KG1 (cell line): ENCODE data around the gene EMILIN2.
A peak's percentile ranks its signal among the peaks of the same experiment; 100 is the strongest.

ENCODE experiments used
- DNase-seq: peaks from one replicate; lab custom pipeline; 2025; lab: John Stamatoyannopoulos, UW

Gene EMILIN2

GRCh38 chr18:2878656-2879330 is 32.0 kb downstream of the EMILIN2 start:
- DNase-seq, result no peak

- DNase-seq, result no peak
Observed at GRCh38 chr18:2879889-2880288, 33.1 kb downstream of the EMILIN2 start.

DNA sequence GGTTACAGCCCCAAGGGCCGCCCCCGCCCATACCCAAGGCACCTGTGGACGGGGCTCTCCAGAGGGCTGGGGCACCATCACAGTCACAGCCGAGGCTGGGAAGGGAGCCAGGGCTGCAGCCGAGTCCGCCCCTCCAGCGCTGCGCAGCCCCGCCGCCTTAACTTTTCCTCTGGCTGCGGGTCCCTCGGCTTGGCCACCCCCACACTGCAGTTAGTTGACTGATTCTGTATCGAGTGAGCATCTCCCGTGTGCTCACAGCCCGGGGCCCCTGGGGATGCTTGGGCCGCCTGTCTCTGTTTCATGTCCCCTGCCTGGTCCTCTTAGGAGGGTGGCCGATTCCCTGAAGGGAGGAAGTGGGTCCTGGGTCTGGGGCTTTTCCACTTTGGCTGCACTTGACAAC is 33.7 kb downstream of the EMILIN2 start:
- DNase-seq, result no peak

DNA sequence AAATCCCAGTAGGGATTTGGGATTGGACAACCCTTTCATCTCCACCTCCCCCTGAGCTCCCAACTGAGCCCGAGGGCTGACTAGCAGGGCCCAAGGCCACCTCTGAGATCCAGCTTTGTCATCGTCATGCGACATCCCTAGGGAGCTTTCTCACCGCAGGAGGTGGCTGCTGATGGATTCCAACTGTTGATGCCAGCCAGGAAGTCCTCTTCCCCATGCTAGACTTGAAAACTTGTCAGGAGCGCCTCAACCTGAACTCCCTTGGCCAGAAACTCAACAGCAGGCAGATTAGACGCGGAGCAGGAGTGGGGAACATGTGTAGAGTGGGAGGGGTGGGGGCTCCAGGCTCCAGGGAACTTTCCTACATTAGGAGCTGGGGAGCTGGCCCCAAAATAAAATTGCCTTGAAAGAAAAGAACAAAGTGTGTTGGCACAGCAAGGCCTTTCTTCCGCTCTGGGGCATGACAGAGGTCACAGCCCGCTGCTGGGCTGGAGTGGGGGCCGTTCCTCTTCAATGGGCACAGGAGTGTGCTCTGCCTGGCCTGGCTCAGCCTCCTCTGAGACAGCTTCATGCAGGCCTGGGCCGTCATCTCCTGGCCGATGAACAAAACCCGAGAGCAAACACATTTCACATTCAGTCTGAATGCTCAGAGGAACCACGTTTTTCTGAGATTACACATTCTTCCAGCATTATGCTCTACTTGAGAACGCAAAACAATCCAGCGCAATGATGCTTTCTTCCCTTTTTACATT is 34.5 kb downstream of the EMILIN2 start:
- DNase-seq, result no peak

GRCh38 chr18:2881840-2882195 is 35.0 kb downstream of the EMILIN2 start:
- no peak for DNase-seq

GRCh38 chr18:2882201-2882600 is 35.4 kb downstream of the EMILIN2 start:
- DNase-seq, result no peak

- DNase-seq, result peak; percentile 35
Observed at GRCh38 chr18:2883076-2883735, 36.4 kb downstream of the EMILIN2 start.

DNA sequence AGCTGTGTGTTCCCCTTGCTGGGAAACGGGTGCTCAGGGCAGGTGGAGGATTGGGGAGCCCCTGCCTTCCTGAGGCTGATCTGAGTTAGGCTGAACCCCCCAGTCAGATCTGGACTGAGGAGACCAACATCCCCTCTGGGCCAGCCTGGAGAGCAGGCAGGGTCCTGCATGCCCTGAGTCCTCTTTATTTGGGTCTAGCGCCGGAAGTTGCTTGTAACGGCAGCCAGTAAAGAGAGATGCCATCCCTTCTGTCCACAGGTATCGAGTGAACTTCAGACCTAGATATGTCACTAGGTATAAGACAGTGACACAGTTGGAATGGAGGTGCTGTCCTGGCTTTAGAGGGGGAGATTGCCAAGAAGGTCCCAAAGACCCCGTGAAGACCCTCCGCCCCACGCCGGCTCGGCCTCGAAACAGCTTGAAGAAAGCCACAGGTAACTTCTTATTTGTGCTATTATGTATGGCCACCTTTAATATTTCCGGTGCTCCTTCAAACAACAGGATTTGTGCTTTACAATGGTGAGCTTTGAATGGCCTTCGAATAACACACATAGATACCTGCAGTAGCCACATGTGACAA is 38.0 kb downstream of the EMILIN2 start:
- DNase-seq, result no peak

GRCh38 chr18:2887470-2887869 is 40.7 kb downstream of the EMILIN2 start:
- no peak for DNase-seq

DNA sequence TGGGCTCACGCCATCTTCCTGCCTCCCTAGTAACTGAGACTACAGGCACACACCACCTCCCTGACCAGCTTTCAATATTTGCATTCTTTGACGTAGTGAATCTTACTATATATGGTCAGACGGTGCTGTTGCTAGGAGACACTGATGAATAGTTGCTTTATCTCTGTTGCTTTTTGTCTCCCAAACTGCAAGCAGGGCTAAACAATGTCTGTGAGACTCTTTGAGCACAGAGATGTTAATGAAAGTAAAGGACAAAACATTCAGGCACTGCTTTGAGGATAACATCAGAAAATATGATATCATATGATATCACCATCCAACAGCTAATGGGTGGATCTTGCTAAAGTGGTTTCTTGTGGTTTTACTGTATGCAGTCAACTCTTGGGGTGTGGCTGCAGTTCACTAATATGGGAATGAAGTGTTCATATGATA is 43.0 kb downstream of the EMILIN2 start:
- DNase-seq, result no peak

- DNase-seq, result no peak
Observed at GRCh38 chr18:2890606-2891005, 43.8 kb downstream of the EMILIN2 start.

DNA sequence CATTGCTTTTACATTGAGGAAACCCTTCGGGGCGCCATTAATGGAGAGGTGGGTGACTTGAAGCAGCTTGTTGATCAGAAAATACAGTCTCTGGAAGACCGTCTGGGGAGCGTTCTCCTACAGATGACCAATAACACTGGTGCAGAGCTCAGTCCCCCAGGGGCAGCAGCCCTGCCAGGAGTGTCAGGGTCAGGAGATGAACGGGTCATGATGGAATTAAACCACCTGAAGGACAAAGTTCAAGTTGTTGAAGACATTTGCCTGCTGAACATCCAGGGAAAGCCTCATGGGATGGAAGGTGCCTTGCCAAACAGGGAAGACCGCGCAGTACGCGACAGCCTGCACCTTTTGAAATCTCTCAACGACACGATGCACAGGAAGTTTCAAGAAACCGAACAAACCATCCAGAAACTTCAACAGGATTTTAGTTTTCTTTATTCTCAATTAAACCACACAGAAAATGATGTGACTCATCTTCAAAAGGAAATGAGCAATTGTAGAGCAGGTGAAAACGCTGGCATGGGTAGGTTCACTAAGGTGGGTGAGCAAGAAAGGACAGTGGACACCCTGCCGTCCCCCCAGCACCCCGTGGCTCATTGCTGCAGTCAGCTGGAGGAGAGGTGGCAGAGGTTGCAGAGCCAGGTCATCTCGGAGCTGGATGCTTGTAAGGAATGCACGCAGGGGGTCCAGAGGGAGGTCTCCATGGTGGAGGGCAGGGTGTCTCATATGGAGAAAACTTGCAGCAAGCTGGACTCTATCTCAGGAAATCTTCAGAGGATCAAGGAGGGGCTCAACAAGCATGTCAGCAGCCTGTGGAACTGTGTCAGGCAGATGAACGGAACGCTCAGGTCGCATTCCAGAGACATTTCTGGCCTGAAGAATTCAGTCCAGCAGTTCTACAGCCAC is 45.0 kb downstream of the EMILIN2 start:
- DNase-seq, result no peak

- no peak for DNase-seq
Observed at GRCh38 chr18:2893056-2893455, 46.2 kb downstream of the EMILIN2 start.

DNA sequence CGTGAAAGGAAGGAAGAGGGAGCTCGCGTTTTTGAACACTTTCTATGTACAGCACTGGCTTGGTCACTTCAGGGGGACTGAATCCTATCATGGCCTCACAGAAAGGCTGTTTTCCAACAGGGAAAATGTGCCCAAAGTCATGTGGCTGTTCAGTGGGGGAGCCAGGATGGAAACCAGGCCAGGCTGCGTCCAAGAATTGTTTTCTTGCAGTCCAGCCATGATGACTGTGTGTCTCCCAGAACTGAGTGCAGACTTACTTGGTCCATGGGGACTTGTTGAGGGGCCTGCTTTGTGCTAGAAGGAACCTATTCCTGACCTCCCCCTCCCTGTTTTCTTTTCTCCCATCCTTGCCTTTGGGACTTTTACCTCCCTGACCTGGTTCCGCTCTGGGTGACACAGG is 46.9 kb downstream of the EMILIN2 start:
- no peak for DNase-seq

DNA sequence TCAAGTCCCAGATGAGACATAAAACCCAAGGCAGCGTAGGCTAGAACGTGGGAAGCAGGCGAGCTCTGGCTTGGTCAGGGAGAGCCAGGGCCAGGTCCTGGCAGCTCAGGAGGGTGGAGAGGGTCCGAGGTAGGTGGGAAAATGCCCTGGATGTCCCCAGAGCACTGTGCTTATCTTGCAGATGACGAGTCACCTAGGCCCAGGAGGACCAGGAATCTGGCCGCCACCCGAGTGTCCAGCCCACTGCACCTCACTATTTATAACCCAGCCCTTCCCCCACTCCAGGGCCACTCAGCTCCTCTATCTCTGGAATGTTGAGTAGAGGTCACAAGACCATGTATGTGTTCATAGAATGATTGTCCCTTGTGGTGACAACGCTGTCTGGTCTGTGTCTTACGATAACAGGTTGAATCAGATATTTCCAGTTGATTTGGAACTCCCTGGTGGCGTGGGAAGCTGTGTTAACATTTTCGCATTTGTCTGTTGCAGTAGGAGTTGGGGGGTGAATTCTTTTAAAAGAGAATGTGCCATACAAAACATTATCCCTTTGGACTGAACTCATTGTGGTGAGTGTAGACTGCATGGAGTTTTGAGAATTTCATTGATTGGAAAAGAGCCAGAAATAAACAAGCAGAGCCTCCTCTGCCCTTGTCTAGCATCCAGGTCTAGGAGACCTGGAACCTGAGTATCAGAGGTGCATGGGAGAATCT is 47.5 kb downstream of the EMILIN2 start:
- no peak for DNase-seq

DNA sequence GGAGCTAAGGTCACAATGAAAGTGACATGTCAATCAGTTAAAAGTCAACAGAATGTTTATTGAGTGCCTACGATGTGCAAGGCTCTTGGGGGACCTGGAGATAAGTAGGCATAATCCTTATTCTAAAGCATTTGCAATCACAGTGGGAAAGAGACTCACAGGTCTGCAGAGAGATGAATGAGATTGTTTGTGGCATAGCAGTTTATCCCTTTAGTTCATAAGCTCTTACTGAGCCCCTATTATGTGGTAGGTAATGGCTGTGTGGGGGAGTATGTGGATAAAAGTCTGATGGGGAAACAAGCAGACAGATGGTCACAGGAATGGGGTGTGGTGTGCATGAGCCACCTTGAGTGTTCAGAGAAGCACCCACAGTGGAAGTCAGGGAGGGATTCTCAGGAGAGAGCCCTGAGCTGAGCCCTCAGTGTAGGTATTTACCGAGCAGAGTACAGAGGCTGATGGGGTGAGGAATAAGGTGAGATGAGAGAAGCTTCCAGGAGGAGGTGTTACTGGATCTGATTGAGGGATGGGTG is 48.1 kb downstream of the EMILIN2 start:
- DNase-seq, result no peak

DNA sequence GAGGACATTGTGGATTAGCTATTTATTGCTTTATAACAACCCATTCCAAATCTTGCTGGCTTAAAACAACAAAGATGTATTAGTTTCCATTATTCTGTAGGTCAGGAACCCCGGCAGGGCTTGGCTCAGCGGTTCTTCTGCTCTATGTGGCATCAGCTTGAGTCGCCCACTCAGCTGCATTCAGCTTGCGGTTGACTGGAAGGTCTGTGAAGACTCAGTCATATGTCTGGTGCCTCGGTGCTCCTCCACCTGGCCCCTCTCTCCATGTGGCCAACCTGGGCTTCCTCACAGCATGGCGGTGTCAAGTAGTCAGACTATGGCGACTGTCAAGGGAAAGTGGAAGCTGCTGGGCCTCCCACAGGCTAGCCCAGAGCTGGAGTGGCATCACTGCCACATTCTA is 48.6 kb downstream of the EMILIN2 start:
- no peak for DNase-seq

DNA sequence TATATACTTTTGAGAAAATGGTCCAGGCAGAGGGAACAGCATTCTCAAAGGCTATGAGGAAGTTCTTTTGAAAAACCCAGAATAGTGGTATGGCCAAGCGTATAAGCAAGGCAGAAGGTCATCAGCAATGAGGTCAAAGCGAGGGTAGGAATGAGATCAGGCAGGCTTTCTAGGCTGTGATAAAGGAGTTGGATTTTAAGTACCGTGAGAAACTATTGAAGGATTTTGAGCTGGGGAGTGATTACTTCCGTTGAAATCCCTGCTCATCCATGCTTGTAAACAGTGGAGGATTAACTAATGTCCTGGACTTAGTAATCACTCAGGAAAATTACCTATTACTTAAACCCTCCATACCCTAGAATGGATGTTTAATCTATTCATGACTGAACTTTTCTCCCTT is 50.2 kb downstream of the EMILIN2 start:
- no peak for DNase-seq

DNA sequence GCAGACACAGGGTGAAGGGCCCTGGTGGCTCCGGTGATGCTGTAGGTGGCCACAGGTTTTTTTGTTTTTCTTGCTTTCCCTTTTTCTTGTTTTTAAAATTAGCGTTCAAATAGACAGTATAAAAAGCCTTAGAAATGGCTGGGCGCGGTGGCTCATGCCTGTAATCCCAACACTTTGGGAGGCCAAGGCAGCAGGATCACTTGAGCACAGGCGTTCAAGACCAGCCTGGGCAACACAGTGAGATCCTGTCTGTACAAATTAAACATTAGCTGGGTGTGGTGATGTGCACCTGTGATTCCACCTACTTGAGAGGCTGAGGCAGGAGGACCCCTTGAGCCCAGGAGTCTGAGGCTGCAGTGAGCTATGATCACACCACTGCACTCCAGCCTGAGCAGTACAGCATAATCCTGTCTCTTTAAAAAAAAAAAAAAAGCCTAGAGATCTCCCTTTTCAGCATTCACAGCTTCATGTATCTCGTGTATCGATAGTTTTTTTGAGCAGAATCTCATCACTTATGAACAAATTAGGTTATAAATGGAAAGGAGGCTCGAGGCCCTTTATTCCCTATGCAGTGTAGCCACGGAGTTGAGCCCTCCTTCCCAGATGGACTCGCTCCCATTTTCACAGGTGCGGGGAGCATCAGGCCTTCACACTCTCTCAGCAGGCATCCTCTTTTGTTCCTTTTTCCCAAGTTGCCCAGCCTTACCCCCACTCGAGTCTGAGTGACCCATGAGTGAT is 50.8 kb downstream of the EMILIN2 start:
- DNase-seq, result no peak

DNA sequence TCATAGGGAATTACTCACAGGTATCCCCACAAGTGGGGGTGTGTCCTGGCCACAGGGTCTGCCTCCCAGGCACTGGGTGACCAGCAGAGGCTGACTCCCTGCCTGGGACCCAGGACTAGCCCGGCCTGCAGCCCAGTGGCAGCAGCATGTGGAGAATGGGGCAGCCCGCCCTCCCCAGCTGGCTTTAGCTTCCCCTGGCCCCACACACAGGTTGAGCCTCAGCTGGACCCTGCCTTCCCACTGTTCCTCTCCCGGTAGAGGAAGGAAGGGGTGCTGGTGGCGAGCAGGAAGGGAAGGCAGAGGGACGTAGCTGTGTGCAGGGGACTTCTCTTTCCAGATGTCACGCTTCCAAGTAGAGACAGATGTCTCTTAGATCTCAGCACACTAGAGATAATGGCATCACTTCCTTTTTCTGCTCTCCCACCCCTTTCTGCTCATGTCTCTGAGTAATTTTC is 51.4 kb downstream of the EMILIN2 start:
- DNase-seq, result no peak
